RPMI8226 (cell line): ENCODE data around the gene HES2.
"Not testable (repeated sequence)": the region's sequence is repeated elsewhere in the genome, so short reads cannot be mapped to it uniquely, and the experiment has no call there.

Source experiments
- DNase-seq: peaks from one replicate; pipeline ENCODE4 v3.0.0-alpha.2; 2015

Gene HES2

GRCh38 chr1:6384135-6384534, 35.6 kb downstream of the HES2 start:
- no peak for DNase-seq

GRCh38 chr1:6380037-6380436, 39.7 kb downstream of the HES2 start:
- no peak for DNase-seq

- peak; percentile 35 for DNase-seq
These were observed 41.5 kb downstream of the HES2 start for GRCh38 chr1:6378096-6378746.

GRCh38 chr1:6373961-6374720, 45.6 kb downstream of the HES2 start:
- peak; percentile 98 for DNase-seq

- not testable (repeated sequence) for DNase-seq
These were observed 47.5 kb downstream of the HES2 start for GRCh38 chr1:6372236-6372635.

- no peak for DNase-seq
These were observed 49.7 kb downstream of the HES2 start for GRCh38 chr1:6370006-6370405.

- no peak for DNase-seq
These were observed 52.2 kb downstream of the HES2 start for GRCh38 chr1:6367381-6368012.

GRCh38 chr1:6365047-6365446, 54.7 kb downstream of the HES2 start:
- no peak for DNase-seq

GRCh38 chr1:6363085-6363884, 56.4 kb downstream of the HES2 start:
- DNase-seq, result peak; percentile 37
